ENCODE measurements around the gene LRRN4CL. TPM values are rescaled to one million over a fixed set of nuclear protein-coding genes. Genes with fewer than 3 reads are reported as not detected.

The LRRN4CL gene
- total RNA-seq, 1 donor from 2014 or later: 0.25 TPM

DNA sequence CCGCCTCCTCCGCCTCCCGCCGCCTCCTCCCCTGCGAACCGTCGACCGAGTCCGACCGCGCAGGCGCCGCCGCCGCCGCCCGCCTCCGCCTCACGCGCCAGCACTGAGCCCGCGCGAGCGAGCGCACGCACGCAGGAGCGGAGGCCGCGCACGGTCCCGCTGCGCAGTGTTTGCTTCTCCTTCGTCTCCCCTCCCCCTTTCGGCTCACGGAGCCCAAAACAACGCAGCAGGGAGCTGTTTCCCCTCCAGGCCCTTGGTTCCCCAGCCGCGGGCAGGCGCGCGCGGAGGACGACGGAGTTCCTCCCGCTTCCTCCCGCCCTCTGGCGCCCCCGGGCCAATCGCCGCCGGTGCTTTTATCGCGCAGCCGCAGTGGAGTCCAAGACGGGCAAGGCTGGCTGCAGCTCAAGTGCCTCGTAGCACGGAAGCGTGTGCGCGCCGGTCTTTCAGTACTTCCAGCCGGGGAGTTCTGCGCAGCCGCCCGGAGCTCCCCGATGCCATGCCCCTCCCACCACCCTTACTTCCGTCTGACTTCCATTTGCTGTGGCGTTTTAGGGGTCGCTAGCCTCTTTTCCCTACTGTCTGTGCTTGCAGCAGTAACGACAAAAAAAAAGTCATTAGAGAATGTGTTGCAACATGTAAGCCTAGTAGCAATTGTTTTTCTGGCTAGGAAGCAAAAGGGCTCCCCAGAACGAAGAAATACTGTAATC lies 38.0 kb upstream of the LRRN4CL start, which contains the start of gene HNRNPUL2:
HNRNPUL2 (minus strand) TSS at position 293 of the 707 bp plus-strand sequence. CDS start 301 bp downstream, outside the sequence.
- peak; percentile 95 for DNase-seq (ENCODE audit: low read depth)
- TF ChIP-seq, protein P1, sequence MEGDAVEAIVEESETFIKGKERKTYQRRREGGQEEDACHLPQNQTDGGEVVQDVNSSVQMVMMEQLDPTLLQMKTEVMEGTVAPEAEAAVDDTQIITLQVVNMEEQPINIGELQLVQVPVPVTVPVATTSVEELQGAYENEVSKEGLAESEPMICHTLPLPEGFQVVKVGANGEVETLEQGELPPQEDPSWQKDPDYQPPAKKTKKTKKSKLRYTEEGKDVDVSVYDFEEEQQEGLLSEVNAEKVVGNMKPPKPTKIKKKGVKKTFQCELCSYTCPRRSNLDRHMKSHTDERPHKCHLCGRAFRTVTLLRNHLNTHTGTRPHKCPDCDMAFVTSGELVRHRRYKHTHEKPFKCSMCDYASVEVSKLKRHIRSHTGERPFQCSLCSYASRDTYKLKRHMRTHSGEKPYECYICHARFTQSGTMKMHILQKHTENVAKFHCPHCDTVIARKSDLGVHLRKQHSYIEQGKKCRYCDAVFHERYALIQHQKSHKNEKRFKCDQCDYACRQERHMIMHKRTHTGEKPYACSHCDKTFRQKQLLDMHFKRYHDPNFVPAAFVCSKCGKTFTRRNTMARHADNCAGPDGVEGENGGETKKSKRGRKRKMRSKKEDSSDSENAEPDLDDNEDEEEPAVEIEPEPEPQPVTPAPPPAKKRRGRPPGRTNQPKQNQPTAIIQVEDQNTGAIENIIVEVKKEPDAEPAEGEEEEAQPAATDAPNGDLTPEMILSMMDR (IDR thresholded peaks at IDR 0.05; ENCODE audit: insufficient read depth, low read length, poor library complexity, severe bottlenecking): no peak
- no peaks in the 10 kb centered on the region for H3K36me3 ChIP-seq (ENCODE audit: control insufficient read depth, insufficient read depth, low read length)
- H3K4me3 ChIP-seq (ENCODE audit: low read depth, low read length): peak within 1 kb of the TSS; percentile 96
- no peaks in the 10 kb centered on the region for H3K27me3 ChIP-seq (ENCODE audit: control insufficient read depth, insufficient read depth, low read length)

DNA sequence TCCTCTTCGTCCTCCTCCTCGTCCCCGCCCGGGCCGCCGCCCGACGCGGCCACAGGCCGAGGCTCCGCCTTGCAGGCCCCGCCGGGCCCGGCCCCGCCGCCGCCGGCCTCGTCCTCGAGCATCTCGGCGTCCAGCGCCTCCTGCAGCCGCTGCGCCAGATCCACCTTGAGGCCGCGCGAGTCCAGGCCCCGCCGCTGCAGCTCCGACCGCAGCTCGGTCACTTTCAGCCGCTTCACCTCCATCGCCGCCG lies 37.5 kb upstream of the LRRN4CL start:
- TF ChIP-seq, protein P1 (IDR thresholded peaks at IDR 0.05; ENCODE audit: insufficient read depth, low read length, poor library complexity, severe bottlenecking): no peak
- Histone ChIP-seq H3K27me3 (ENCODE audit: control insufficient read depth, insufficient read depth, low read length) (no peaks in the 10 kb centered on the region), H3K36me3 (ENCODE audit: control insufficient read depth, insufficient read depth, low read length) (peaks cover 2% of the 10 kb centered on the region), H3K4me3 (ENCODE audit: low read depth, low read length) (peak overlapping the region; percentile 96)
- no peak for DNase-seq (ENCODE audit: low read depth)

DNA sequence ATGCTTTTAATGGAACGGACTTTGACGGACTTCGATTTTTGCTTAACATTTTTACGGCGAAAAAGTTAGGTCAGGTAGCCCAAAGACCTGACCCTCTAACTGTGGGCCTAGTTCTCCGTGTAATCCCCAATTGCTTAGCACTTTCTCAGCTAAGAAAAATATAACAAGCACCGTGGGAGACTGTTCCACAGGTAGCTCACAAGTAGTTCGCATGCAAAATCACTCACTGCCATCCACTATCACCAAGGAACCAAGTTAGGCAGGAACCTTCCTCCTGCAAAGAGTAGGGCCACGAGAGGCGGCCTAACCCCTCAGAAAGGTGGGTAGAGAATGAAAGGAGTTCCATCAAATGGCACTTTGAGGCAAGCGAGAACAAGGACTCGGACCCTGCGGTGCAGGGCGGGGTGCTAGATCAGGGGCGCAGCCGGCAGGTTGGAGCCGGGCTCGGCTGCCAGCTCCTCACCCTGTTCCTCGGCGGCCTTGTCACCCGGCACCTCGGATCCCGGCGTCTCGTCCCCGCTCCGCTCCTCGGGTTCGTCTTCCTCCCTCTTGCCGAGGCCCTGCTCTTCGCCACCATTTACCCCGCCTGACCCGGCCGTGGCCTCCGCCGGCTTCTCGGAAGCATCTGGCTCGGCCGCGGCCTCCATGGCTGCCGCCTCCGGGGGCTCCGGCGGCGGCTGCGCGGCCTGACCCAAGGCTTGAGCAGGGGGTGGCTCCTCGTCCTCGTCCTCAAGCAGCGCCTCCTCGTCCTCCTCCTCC lies 37.0 kb upstream of the LRRN4CL start:
- TF ChIP-seq, protein P1 (IDR thresholded peaks at IDR 0.05; ENCODE audit: insufficient read depth, low read length, poor library complexity, severe bottlenecking): no peak
- Histone ChIP-seq H3K36me3 (ENCODE audit: control insufficient read depth, insufficient read depth, low read length) (peaks cover 2% of the 10 kb centered on the region), H3K4me3 (ENCODE audit: low read depth, low read length) (peak overlapping the region; percentile 96), H3K27me3 (ENCODE audit: control insufficient read depth, insufficient read depth, low read length) (no peaks in the 10 kb centered on the region)
- no peak for DNase-seq (ENCODE audit: low read depth)

DNA sequence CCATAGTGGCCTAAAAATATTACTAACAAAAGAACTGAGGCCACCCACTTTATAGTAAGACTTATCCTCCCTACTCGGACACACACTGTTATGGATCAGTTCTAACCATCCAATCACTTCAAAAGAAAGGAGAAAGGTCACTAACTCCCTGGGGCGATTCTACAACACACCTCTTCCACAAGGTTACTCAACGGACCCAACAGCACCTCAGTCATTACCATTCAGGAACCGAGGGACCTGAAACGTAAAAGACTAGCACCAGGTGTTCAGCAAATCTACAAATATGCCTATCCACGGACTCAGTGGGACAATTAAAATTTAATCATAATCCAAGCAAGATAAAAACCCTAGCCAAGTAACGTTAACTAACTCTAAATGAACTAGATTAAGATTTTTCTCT lies 36.3 kb upstream of the LRRN4CL start:
- no peak for DNase-seq (ENCODE audit: low read depth)
- Histone ChIP-seq H3K4me3 (ENCODE audit: low read depth, low read length) (peak overlapping the region; percentile 96), H3K36me3 (ENCODE audit: control insufficient read depth, insufficient read depth, low read length) (peaks cover 2% of the 10 kb centered on the region), H3K27me3 (ENCODE audit: control insufficient read depth, insufficient read depth, low read length) (no peaks in the 10 kb centered on the region)
- TF ChIP-seq, protein P1 (IDR thresholded peaks at IDR 0.05; ENCODE audit: insufficient read depth, low read length, poor library complexity, severe bottlenecking): no peak

DNA sequence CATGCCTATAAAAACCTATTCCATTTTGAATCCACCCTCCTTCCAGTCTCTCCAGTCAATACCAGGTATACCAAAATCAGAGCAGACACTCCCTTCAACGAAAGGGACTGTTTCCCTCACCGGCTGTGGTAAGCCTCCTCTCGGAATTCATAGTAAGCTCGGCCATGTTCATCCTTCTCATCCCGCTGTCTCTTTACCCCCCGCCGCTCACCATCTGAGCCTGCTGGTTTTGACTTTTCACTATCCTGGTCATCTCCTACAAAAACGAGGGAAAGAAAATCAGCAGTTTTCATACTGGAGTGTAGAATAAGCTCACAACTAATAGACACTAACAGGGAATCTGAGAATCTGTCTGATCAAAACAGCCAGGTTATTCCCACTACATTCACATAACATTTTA lies 34.8 kb upstream of the LRRN4CL start:
- peaks cover 2% of the 10 kb centered on the region for H3K36me3 ChIP-seq (ENCODE audit: control insufficient read depth, insufficient read depth, low read length)
- DNase-seq (ENCODE audit: low read depth): no peak
- TF ChIP-seq, protein P1 (IDR thresholded peaks at IDR 0.05; ENCODE audit: insufficient read depth, low read length, poor library complexity, severe bottlenecking): no peak
- H3K4me3 ChIP-seq (ENCODE audit: low read depth, low read length): peak overlapping the region; percentile 96
- H3K27me3 ChIP-seq (ENCODE audit: control insufficient read depth, insufficient read depth, low read length): no peaks in the 10 kb centered on the region
